GM12873 (cell line): Measurements from ENCODE around the gene MED8.

Experiments
- TF ChIP-seq, protein P1 (sequence below): IDR thresholded peaks from 2 replicates; pipeline ENCODE4 v1.5.1; 2012; ENCODE audit warnings: low read depth, mild to moderate bottlenecking, moderate library complexity, low read length, control low read depth; ENCODE audit not compliant: insufficient read depth; ENCODE audit errors: missing control alignments

MED8 gene

DNA sequence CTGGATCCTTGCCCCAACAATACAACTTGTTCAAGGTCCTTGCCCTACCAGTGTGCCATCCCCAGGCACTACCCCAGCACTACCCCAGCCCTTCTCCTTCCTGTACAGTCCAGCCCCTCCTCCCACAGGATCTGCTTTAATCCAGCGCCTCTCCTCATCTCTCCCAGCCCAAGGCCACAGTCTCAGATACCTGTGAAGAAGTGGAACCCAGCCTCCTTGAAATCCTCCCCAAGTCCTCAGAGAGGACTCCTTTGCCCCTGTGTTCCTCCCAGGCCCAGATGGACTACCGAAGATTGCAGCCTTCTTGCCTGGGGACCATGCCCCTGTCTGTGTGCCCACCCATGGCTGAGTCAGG, 37.3 kb downstream of the MED8 start:
- TF ChIP-seq, protein P1, sequence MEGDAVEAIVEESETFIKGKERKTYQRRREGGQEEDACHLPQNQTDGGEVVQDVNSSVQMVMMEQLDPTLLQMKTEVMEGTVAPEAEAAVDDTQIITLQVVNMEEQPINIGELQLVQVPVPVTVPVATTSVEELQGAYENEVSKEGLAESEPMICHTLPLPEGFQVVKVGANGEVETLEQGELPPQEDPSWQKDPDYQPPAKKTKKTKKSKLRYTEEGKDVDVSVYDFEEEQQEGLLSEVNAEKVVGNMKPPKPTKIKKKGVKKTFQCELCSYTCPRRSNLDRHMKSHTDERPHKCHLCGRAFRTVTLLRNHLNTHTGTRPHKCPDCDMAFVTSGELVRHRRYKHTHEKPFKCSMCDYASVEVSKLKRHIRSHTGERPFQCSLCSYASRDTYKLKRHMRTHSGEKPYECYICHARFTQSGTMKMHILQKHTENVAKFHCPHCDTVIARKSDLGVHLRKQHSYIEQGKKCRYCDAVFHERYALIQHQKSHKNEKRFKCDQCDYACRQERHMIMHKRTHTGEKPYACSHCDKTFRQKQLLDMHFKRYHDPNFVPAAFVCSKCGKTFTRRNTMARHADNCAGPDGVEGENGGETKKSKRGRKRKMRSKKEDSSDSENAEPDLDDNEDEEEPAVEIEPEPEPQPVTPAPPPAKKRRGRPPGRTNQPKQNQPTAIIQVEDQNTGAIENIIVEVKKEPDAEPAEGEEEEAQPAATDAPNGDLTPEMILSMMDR = no peak

DNA sequence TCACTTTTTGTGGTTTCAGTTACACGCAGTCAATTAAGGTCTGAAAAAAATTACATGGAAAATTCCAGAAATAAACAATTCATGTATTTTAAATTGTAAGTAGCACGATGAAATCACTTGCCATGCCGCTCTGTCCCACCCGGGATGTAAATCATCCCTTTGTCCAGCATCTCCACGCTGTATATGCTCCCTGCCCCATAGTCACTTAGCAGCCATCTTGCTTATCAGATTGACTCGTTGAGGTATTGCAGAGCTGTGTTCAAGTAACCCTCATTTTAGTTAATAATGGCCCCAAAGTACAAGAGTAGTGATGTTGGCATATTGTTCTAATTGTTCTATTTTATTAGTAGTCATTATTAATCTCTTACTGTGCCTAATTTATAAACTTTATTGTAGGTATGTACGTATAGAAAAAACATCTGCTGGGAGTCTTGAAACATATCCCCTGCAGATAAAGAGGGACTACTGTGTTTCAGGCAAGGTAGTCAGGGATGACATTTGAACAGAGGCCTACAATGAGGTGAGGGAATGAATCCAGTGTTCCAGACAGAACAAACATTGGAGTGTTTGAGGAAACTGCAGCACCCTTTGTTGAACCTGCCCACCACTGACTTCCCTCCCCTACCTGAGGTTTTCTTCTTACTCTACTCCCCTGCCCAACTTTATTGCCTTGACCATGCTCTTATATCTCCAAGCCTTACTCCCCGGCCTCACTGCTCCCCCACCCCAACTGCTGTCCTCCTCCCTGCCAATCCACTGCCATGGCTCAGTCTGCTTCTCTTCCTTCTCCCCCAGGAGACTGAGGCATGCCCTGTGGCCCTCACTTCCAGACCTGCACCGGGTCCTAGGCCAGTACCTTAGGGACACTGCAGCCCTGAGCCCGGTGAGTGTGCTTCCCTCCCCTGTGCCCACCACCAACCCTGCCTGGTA, 37.9 kb downstream of the MED8 start:
- TF ChIP-seq, protein P1 = no peak

DNA sequence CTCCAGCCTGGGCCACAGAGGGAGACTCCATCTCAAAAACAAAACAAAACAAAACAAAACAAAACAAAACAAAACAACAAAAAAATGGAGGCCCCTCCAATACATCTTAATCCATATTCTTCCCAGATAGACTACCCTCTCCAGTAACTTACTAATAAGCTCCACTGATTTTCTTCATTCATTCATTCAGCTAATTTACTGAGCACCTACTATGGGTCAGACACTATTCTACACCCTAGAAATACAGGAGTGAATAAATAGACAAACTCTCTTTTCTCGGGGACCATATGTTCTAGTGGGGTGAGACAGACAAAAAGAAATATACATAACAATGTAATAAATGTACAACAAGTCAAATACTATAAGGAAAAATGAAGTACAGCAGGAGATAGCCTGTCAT, 38.6 kb downstream of the MED8 start:
- TF ChIP-seq, protein P1 = no peak

DNA sequence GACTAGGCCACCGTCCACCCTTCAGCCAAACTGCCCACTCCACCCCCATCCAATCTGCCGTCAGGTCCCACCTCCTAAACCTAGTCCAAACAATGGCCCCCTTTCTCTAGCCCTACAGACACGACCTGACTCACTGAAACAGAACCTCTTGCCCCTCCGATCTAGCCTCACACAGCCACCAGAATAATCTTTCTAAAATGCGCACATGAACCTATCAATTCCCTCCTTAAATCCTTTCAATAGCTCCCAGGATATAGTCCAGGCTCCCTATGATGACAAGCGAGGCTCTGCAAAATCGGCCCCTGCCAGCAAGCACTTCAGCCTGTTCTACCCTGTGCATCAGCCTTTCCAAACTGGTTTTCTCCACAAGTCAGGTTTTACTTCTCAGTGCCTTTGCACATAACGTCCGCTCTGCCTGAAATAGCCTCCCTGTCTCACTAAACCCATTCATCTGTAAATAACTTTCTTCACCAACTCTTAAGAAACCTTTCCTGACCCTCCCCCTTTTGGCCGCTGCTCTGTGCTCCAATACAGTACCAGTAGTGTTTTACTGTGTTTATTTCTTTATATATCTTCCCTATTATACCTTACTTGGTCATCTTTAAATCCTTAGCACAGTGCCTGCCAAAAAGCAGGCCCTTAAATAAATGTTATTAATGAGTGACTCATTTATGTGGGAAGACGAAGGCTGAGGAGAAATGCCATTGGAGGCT, 39.9 kb downstream of the MED8 start:
- TF ChIP-seq, protein P1 = no peak

DNA sequence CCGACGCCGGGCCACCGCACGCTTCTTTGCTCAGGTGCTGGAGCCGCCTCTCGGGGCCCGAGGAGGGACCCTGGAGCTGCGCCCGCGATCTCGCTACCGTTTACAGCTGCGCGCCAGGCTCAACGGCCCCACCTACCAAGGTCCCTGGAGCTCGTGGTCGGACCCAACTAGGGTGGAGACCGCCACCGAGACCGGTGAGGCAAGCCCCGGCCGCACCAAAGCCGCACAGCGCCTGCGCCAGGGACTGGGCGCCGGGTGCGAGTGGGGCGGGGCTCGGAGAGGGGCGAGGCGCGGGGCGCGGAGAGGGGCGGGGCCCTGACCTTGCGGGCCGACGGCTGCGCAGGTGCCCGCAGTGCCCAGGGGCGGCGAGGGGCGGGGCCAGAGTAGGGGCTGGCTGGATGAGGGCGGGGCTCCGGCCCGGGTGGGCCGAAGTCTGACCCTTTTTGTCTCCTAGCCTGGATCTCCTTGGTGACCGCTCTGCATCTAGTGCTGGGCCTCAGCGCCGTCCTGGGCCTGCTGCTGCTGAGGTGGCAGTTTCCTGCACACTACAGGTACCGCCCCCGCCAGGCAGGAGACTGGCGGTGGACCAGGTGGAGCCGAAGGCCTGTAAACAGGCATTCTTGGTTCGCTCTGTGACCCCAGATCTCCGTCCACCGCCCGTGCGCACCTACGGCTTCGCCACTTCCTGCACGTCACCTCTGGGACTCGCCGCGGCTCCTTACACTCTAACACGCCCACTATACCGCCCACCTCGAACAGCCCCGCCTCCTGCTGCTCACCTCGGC, 40.6 kb downstream of the MED8 start:
- TF ChIP-seq, protein P1 = no peak

DNA sequence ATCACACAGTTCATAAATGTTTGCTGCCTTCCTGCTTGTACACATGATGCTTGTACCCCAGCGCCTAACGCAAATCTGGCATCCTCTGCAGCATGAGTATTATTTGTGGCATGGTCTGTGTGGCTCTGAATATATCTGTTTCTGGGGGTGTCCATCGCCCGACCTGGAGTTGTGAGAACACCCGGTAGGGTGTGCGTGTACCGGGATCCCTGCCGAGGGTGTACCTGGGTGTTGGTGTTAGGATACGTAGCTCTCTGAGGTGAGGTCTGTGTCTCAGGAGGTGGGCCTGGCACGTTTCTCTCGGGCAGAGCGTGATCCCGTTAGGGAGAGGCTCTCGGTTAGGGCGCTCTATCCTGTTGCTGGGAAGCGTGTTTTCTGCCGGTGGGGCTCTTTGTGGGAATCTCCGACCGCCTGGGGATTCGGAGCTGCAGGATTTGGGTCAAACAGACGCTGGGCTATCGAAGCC, 41.2 kb downstream of the MED8 start:
- TF ChIP-seq, protein P1 = no peak
